WTC11 (cell line): ENCODE results near the gene ABCA13. TPM values are rescaled to one million over a fixed set of nuclear protein-coding genes. Genes with fewer than 3 reads are reported as not detected.

ENCODE experiments used
- ATAC-seq: fragments of 200-7000 bp; cut with Tn5 transposase; 2 replicates; pipeline ENCODE4 v1.10.0; 2021; ENCODE audit warnings: mild to moderate bottlenecking, moderate library complexity
- CTCF ChIA-PET: fragments of 300-600 bp; sonication (Branson Sonifier 250); formaldehyde crosslinking; loops from one replicate; lab custom pipeline; 2021; ENCODE audit warnings: antibody characterized with exemption; lab: Charles Lee
- POLR2A ChIA-PET: fragments of 350-600 bp; sonication (Branson Sonifier 250); formaldehyde crosslinking; loops from one replicate; lab custom pipeline; 2021; ENCODE audit warnings: antibody characterized with exemption; lab: Charles Lee
- DNase-seq: peaks from one replicate; pipeline ENCODE4 v3.0.0; 2021; ENCODE audit warnings: low spot score
- H3K27ac Mint-ChIP-seq: 2 replicates; pipeline ENCODE4 v1.8.0; 2021; ENCODE audit warnings: mixed read lengths
- H3K27me3 Mint-ChIP-seq: 2 replicates; pipeline ENCODE4 v1.8.0; 2021; ENCODE audit warnings: low read depth, mild to moderate bottlenecking, moderate library complexity, mixed read lengths
- H3K36me3 Mint-ChIP-seq: 2 replicates; pipeline ENCODE4 v1.8.0; 2021; ENCODE audit warnings: mixed read lengths
- H3K4me1 Mint-ChIP-seq: 2 replicates; pipeline ENCODE4 v1.8.0; 2022; ENCODE audit warnings: mixed read lengths
- H3K4me3 Mint-ChIP-seq: 2 replicates; pipeline ENCODE4 v1.8.0; 2021; ENCODE audit warnings: mild to moderate bottlenecking, moderate library complexity, mixed read lengths
- H3K9me3 Mint-ChIP-seq: 2 replicates; pipeline ENCODE4 v1.8.0; 2021; ENCODE audit warnings: mixed read lengths
- ATF1 ChIP-seq: sonication (generic); formaldehyde crosslinking; IDR thresholded peaks from 2 replicates; pipeline ENCODE4 v1.8.1; 2023; ENCODE audit warnings: mild to moderate bottlenecking, moderate library complexity, missing genetic modification reagents
- CTCF ChIP-seq: fragments of 200-600 bp; IDR thresholded peaks from 2 replicates; pipeline ENCODE4 v1.8.0; 2022; ENCODE audit warnings: antibody characterized with exemption
- ELF4 ChIP-seq: sonication (generic); formaldehyde crosslinking; IDR thresholded peaks from 2 replicates; pipeline ENCODE4 v1.8.1; 2022; ENCODE audit warnings: low read depth, mild to moderate bottlenecking, moderate library complexity, missing genetic modification reagents
- EMX1 ChIP-seq: fragments of 250-450 bp; sonication (Bioruptor Pico); IDR thresholded peaks from 2 replicates; pipeline ENCODE4 v1.8.0; 2021; ENCODE audit warnings: mild to moderate bottlenecking
- ESRRA ChIP-seq: sonication (generic); formaldehyde crosslinking; IDR thresholded peaks from 2 replicates; pipeline ENCODE4 v1.8.1; 2022; ENCODE audit warnings: mild to moderate bottlenecking, missing genetic modification reagents, borderline replicate concordance
- ETV6 ChIP-seq: sonication (generic); formaldehyde crosslinking; IDR thresholded peaks from 2 replicates; pipeline ENCODE4 v1.8.1; 2022; ENCODE audit warnings: mild to moderate bottlenecking, missing genetic modification reagents
- FOXP1 ChIP-seq: sonication (generic); formaldehyde crosslinking; IDR thresholded peaks from 2 replicates; pipeline ENCODE4 v1.8.0; 2022; ENCODE audit warnings: missing genetic modification reagents, mild to moderate bottlenecking, moderate library complexity, borderline replicate concordance
- GTF2I ChIP-seq: fragments of 250-450 bp; sonication (Bioruptor Pico); conservative IDR thresholded peaks from 2 replicates; pipeline ENCODE4 v1.4.0; 2021; ENCODE audit warnings: mild to moderate bottlenecking
- IRF1 ChIP-seq: sonication (generic); formaldehyde crosslinking; IDR thresholded peaks from 2 replicates; pipeline ENCODE4 v1.8.0; 2023; ENCODE audit warnings: missing genetic modification reagents
- JUN ChIP-seq: sonication (generic); formaldehyde crosslinking; IDR thresholded peaks from 2 replicates; pipeline ENCODE4 v1.8.0; 2023; ENCODE audit warnings: mild to moderate bottlenecking, missing genetic modification reagents
- MAX ChIP-seq: sonication (generic); formaldehyde crosslinking; IDR thresholded peaks from 2 replicates; pipeline ENCODE4 v1.8.0; 2022; ENCODE audit warnings: mild to moderate bottlenecking, missing genetic modification reagents
- MXD4 ChIP-seq: fragments of 250-450 bp; sonication (Bioruptor Pico); IDR thresholded peaks from 2 replicates; pipeline ENCODE4 v1.8.0; 2021; ENCODE audit warnings: mild to moderate bottlenecking, moderate library complexity, borderline replicate concordance
- NFYB ChIP-seq: sonication (generic); formaldehyde crosslinking; conservative IDR thresholded peaks from 2 replicates; pipeline ENCODE4 v1.8.0; 2022; ENCODE audit warnings: low read depth, missing genetic modification reagents
- OVOL2 ChIP-seq: fragments of 250-450 bp; sonication (Bioruptor Pico); IDR thresholded peaks from 2 replicates; pipeline ENCODE4 v1.9.0; 2021; ENCODE audit warnings: mild to moderate bottlenecking, borderline replicate concordance
- SP1 ChIP-seq: sonication (generic); formaldehyde crosslinking; conservative IDR thresholded peaks from 2 replicates; pipeline ENCODE4 v1.8.1; 2022; ENCODE audit warnings: missing genetic modification reagents
- ZBTB43 ChIP-seq: sonication (generic); formaldehyde crosslinking; IDR thresholded peaks from 2 replicates; pipeline ENCODE4 v1.8.1; 2023; ENCODE audit warnings: mild to moderate bottlenecking, missing genetic modification reagents
- ZNF121 ChIP-seq: sonication (generic); formaldehyde crosslinking; IDR thresholded peaks from 2 replicates; pipeline ENCODE4 v1.8.0; 2023; ENCODE audit warnings: missing genetic modification reagents
- ZNF219 ChIP-seq: sonication (generic); formaldehyde crosslinking; IDR thresholded peaks from 2 replicates; pipeline ENCODE4 v1.8.0; 2023; ENCODE audit warnings: missing genetic modification reagents, mild to moderate bottlenecking, borderline replicate concordance
- ZNF423 ChIP-seq: fragments of 250-450 bp; sonication (Bioruptor Pico); IDR thresholded peaks from 2 replicates; pipeline ENCODE4 v2.1.2; 2022; ENCODE audit warnings: mild to moderate bottlenecking, moderate library complexity
- ZNF532 ChIP-seq: fragments of 250-450 bp; sonication (Bioruptor Pico); IDR thresholded peaks from 2 replicates; pipeline ENCODE4 v1.9.0; 2021; ENCODE audit warnings: mild to moderate bottlenecking, borderline replicate concordance
- ZNF671 ChIP-seq: fragments of 250-450 bp; sonication (Bioruptor Pico); IDR thresholded peaks from 2 replicates; pipeline ENCODE4 v1.8.0; 2021; ENCODE audit warnings: mild to moderate bottlenecking
- ZSCAN18 ChIP-seq: fragments of 250-450 bp; sonication (Bioruptor Pico); IDR thresholded peaks from 2 replicates; pipeline ENCODE4 v2.1.2; 2022; ENCODE audit warnings: mild to moderate bottlenecking, moderate library complexity
- total RNA-seq: library from RNA; stranded (reverse); gene quantifications from 3 replicates; pipeline ENCODE4 v1.2.3, GENCODE V29; 2021

The ABCA13 gene
- total RNA-seq, 1 experiment from 2014 or later, result 0.04 TPM

- ATAC-seq (no peak), DNase-seq (no peak)
- no peak overlapping the region for H3K27ac Mint-ChIP-seq
- no peak overlapping the region for H3K4me3 Mint-ChIP-seq
- peaks cover 4% of the 10 kb centered on the region; the same call in 1 of the 2 replicates for H3K4me1 Mint-ChIP-seq
- ChIA-PET POLR2A (interaction anchor here (0.6 kb wide), 1 partner anchor 1112 kb away, joined by 3 read pairs; no protein-coding TSS in a partner anchor), CTCF (no interaction called here)
- H3K27me3 Mint-ChIP-seq, result no peaks in the 10 kb centered on the region
- H3K9me3 Mint-ChIP-seq, result no peaks in the 10 kb centered on the region
- H3K36me3 Mint-ChIP-seq, result no peaks in the 10 kb centered on the region
- TF ChIP-seq SP1 (CRISPR knock-in tag) (no peak), ESRRA (CRISPR knock-in tag) (no peak), ZBTB43 (no peak), MAX (CRISPR knock-in tag) (no peak), JUN (no peak), ZNF423 (CRISPR knock-in tag) (no peak), ELF4 (CRISPR knock-in tag) (no peak)
Measured at GRCh38 chr7:48420206-48420605, 248.9 kb downstream of the ABCA13 start.

- CTCF ChIA-PET, result no interaction called here
- TF ChIP-seq ZNF121 (CRISPR knock-in tag) (no peak), ZNF671 (no peak), OVOL2 (CRISPR knock-in tag) (no peak), ETV6 (CRISPR knock-in tag) (no peak), ZNF219 (no peak), EMX1 (CRISPR knock-in tag) (no peak), ZSCAN18 (CRISPR knock-in tag) (no peak), IRF1 (CRISPR knock-in tag) (no peak), MXD4 (CRISPR knock-in tag) (no peak), FOXP1 (CRISPR knock-in tag) (no peak), NFYB (CRISPR knock-in tag) (no peak), ESRRA (CRISPR knock-in tag) (no peak), MAX (CRISPR knock-in tag) (no peak), ATF1 (CRISPR knock-in tag) (no peak)
- POLR2A ChIA-PET, result interaction anchor here (0.7 kb wide), 1 partner anchor 21 kb away, joined by 3 read pairs; no protein-coding TSS in a partner anchor
- Mint-ChIP-seq H3K9me3 (no peaks in the 10 kb centered on the region), H3K27me3 (no peaks in the 10 kb centered on the region), H3K27ac (no peak overlapping the region), H3K4me3 (no peak overlapping the region), H3K4me1 (peaks cover 8% of the 10 kb centered on the region), H3K36me3 (no peaks in the 10 kb centered on the region)
- DNase-seq, result no peak
- no peak for ATAC-seq
Measured at GRCh38 chr7:48421357-48421756, 250.1 kb downstream of the ABCA13 start.

- TF ChIP-seq CTCF (peak; percentile 41), GTF2I (CRISPR knock-in tag) (0 out of 2 replicates have a peak, but pooled peaks have one; percentile 19), ZNF532 (CRISPR knock-in tag) (no peak)
- TF ChIP-seq, all 79 proteins: peak for 2
- no peak overlapping the region for H3K27ac Mint-ChIP-seq
- ATAC-seq, result peak; percentile 73
- no peak overlapping the region for H3K4me3 Mint-ChIP-seq
- H3K9me3 Mint-ChIP-seq, result no peaks in the 10 kb centered on the region
- H3K27me3 Mint-ChIP-seq, result no peaks in the 10 kb centered on the region
- ChIA-PET CTCF (no interaction called here), POLR2A (no interaction called here)
- DNase-seq, result peak; percentile 37
- H3K36me3 Mint-ChIP-seq, result no peaks in the 10 kb centered on the region
- H3K4me1 Mint-ChIP-seq, result peaks cover 15% of the 10 kb centered on the region
Measured at GRCh38 chr7:48424731-48425130, 253.5 kb downstream of the ABCA13 start.
